Melanocyte of skin (primary cell): ENCODE data around the gene TIMM22. TPM values are rescaled to one million over a fixed set of nuclear protein-coding genes. Genes with fewer than 3 reads are reported as not detected.

Source experiments
- small RNA-seq, 2 donors: library from RNA; depleted of rRNA; stranded (forward); fragments of <200 nt; gene quantifications; one replicate each; pipeline ENCODE3, GENCODE V24; 2012
- total RNA-seq, 2 donors: library from RNA; depleted of rRNA; stranded (reverse); fragments of >200 nt; gene quantifications; 2 replicates each; pipeline ENCODE4 v1.2.3, GENCODE V29; 2012

Gene TIMM22
- 10 to 100 TPM; 13.8 to 17.0 TPM for total RNA-seq

GRCh38 chr17:996554-997344 lies at the start of gene TIMM22:
TIMM22 (plus strand) TSS chr17:997129; CDS start chr17:997143, 14 bp downstream.

GRCh38 chr17:979539-980405 lies 17.2 kb upstream of the TIMM22 start, which contains the start of gene NXN:
NXN (minus strand) TSS chr17:979776.

Small RNAs within 50 kb of the gene (small RNA-seq; reads per million reads assigned to genes)
- gene MIR3183, result 0 reads per million in 2 donors

Other genes with a start within 250 kb of the TIMM22 start
- 10 to 100 TPM; 11.0 to 21.3 TPM for gene GEMIN4, start 244.9 kb upstream of the TIMM22 start, total RNA-seq
- 10 to 100 TPM; 48.0 to 51.3 TPM for gene GLOD4, start 214.8 kb upstream of the TIMM22 start, total RNA-seq
- 10 to 100 TPM; 17.2 to 39.0 TPM for gene MRM3, start 214.8 kb upstream of the TIMM22 start, total RNA-seq
- 10 to 100 TPM in 1 of 2 donors, 1 to 10 TPM in 1; 6.2 to 13.7 TPM for gene NXN, start 17.4 kb upstream of the TIMM22 start, total RNA-seq
- gene ABR, start 182.9 kb downstream of the TIMM22 start, total RNA-seq, result 100 to 1,000 TPM; 155 to 160 TPM